IMR-90 (cell line): Measurements from ENCODE around the gene C2orf80. TPM values are rescaled to one million over a fixed set of nuclear protein-coding genes. Genes with fewer than 3 reads are reported as not detected.

ENCODE experiments used
- ATAC-seq: fragments of 200-7000 bp; cut with Tn5 transposase; 2 replicates; pipeline ENCODE4 v1.9.1; 2020; ENCODE audit warnings: low read depth, mild to moderate bottlenecking, moderate library complexity
- BruUV-seq: library from RNA; stranded (reverse); fragments of 400-500 nt; replicated peaks from 2 replicates; lab custom pipeline; 2021; lab: Mats Ljungman, UMichigan
- CTCF ChIA-PET: fragments of 300-600 bp; formaldehyde crosslinking; extraction: SDS; loops from one replicate; lab custom pipeline; 2021; ENCODE audit warnings: antibody characterized with exemption; lab: Yijun Ruan, JAX
- POLR2A ChIA-PET: fragments of 300-600 bp; sonication (Branson Sonifier 250); formaldehyde crosslinking; loops from one replicate; lab custom pipeline; 2022; ENCODE audit warnings: antibody characterized with exemption; ENCODE audit not compliant: unreplicated experiment; lab: Charles Lee
- DNase-seq: peaks from one replicate; pipeline ENCODE4 v3.0.0; 2013
- H2AFZ ChIP-seq: replicated peaks from 2 replicates; pipeline ENCODE3; 2013; ENCODE audit warnings: low read length, mild to moderate bottlenecking; ENCODE audit not compliant: poor library complexity
- H2AK5ac ChIP-seq: 2 replicates; pipeline ENCODE4 v1.6.1; 2013; ENCODE audit warnings: low read depth, low read length, inconsistent platforms
- H2AK9ac ChIP-seq: replicated peaks from 2 replicates; pipeline ENCODE3; 2013; ENCODE audit warnings: mild to moderate bottlenecking, low read depth, low read length, moderate library complexity; ENCODE audit not compliant: poor library complexity
- H2BK120ac ChIP-seq: 2 replicates; pipeline ENCODE4 v1.6.1; 2013; ENCODE audit warnings: low read depth, low read length, inconsistent platforms
- H2BK15ac ChIP-seq: 3 replicates; pipeline ENCODE4 v1.6.1; 2013; ENCODE audit warnings: low read depth, low read length, inconsistent platforms
- H2BK20ac ChIP-seq: 2 replicates; pipeline ENCODE4 v1.6.1; 2013; ENCODE audit warnings: low read depth, mild to moderate bottlenecking, inconsistent platforms, low read length, moderate library complexity
- H2BK5ac ChIP-seq: 2 replicates; pipeline ENCODE4 v1.6.1; 2013; ENCODE audit warnings: mild to moderate bottlenecking, low read depth, low read length, inconsistent platforms; ENCODE audit not compliant: poor library complexity, severe bottlenecking
- H3K14ac ChIP-seq: replicated peaks from 2 replicates; pipeline ENCODE4 v1.6.1; 2013; ENCODE audit warnings: low read depth, low read length, inconsistent platforms
- H3K18ac ChIP-seq: 2 replicates; pipeline ENCODE4 v1.6.1; 2013; ENCODE audit warnings: low read depth, low read length, control low read depth
- H3K23ac ChIP-seq: 2 replicates; pipeline ENCODE4 v1.6.1; 2013; ENCODE audit warnings: low read depth, low read length, inconsistent platforms
- H3K27ac ChIP-seq: 2 replicates; pipeline ENCODE4 v1.5.1; 2013; ENCODE audit warnings: mild to moderate bottlenecking, control low read depth, low read length; ENCODE audit not compliant: insufficient read depth
- H3K27me3 ChIP-seq: 2 replicates; pipeline ENCODE4 v1.6.1; 2013; ENCODE audit warnings: low read length; ENCODE audit not compliant: control insufficient read depth, insufficient read depth
- H3K36me3 ChIP-seq: 2 replicates; pipeline ENCODE4 v1.6.1; 2013; ENCODE audit warnings: low read length, mixed read lengths; ENCODE audit not compliant: control insufficient read depth, insufficient read depth
- H3K4ac ChIP-seq: 2 replicates; pipeline ENCODE4 v1.6.1; 2013; ENCODE audit warnings: low read depth, low read length, inconsistent platforms
- H3K4me1 ChIP-seq: 2 replicates; pipeline ENCODE4 v1.6.1; 2013; ENCODE audit warnings: low read length, mixed read lengths; ENCODE audit not compliant: control insufficient read depth, insufficient read depth
- H3K4me2 ChIP-seq: 2 replicates; pipeline ENCODE4 v1.6.1; 2013; ENCODE audit warnings: low read depth, mild to moderate bottlenecking, control low read depth, low read length, moderate library complexity
- H3K4me3 ChIP-seq: 2 replicates; pipeline ENCODE4 v1.5.1; 2013; ENCODE audit warnings: low read depth, mild to moderate bottlenecking, control low read depth, low read length, moderate library complexity; ENCODE audit not compliant: insufficient read depth
- H3K56ac ChIP-seq: 2 replicates; pipeline ENCODE4 v1.6.1; 2013; ENCODE audit warnings: low read length, inconsistent platforms; ENCODE audit not compliant: insufficient read depth; ENCODE audit errors: extremely low read depth
- H3K79me1 ChIP-seq, 2 experiments: 2 replicates each; pipeline ENCODE4 v1.6.1; 2013; ENCODE audit warnings: low read length in 2 of 2, inconsistent platforms in 1 of 2, low read depth in 1 of 2
- H3K9ac ChIP-seq: 2 replicates; pipeline ENCODE4 v1.6.1; 2013; ENCODE audit warnings: low read depth, low read length, control low read depth
- H3K9me1 ChIP-seq: 2 replicates; pipeline ENCODE4 v1.6.1; 2013; ENCODE audit warnings: low read length, inconsistent platforms; ENCODE audit not compliant: insufficient read depth
- H3K9me3 ChIP-seq: 2 replicates; pipeline ENCODE4 v1.6.1; 2013; ENCODE audit warnings: low read length; ENCODE audit not compliant: control insufficient read depth, insufficient read depth
- H4K20me1 ChIP-seq: 2 replicates; pipeline ENCODE4 v1.6.1; 2013; ENCODE audit warnings: low read length, inconsistent platforms; ENCODE audit not compliant: insufficient read depth
- H4K5ac ChIP-seq: 2 replicates; pipeline ENCODE4 v1.6.1; 2013; ENCODE audit warnings: mild to moderate bottlenecking, low read depth, low read length, control low read depth
- H4K8ac ChIP-seq, 2 experiments: 2 replicates each; pipeline ENCODE4 v1.6.1; 2013; ENCODE audit warnings: low read depth in 2 of 2, low read length in 2 of 2, control low read depth in 1 of 2, inconsistent platforms in 1 of 2
- H4K91ac ChIP-seq: 2 replicates; pipeline ENCODE4 v1.6.1; 2013; ENCODE audit warnings: low read depth, low read length, inconsistent platforms; ENCODE audit not compliant: insufficient read depth
- BHLHE40 ChIP-seq: fragments of 150-350 bp; IDR thresholded peaks from 2 replicates; pipeline ENCODE4 v1.6.1; 2016; ENCODE audit warnings: mild to moderate bottlenecking, low read depth, low read length
- CEBPB ChIP-seq: IDR thresholded peaks from 2 replicates; pipeline ENCODE4 v1.6.1; 2012; ENCODE audit warnings: low read depth, low read length, improper control_type of control experiment
- CHD1 ChIP-seq: IDR thresholded peaks from 2 replicates; pipeline ENCODE4 v1.6.1; 2012; ENCODE audit warnings: low read depth, low read length, improper control_type of control experiment
- CTCF ChIP-seq: conservative IDR thresholded peaks from 2 replicates; pipeline ENCODE4 v1.5.1; 2012; ENCODE audit warnings: mild to moderate bottlenecking, low read depth, low read length, improper control_type of control experiment
- ELK1 ChIP-seq: fragments of 150-350 bp; IDR thresholded peaks from 2 replicates; pipeline ENCODE4 v1.6.1; 2016; ENCODE audit warnings: low read depth, mild to moderate bottlenecking, low read length, moderate library complexity, borderline replicate concordance
- FOS ChIP-seq: fragments of 150-350 bp; IDR thresholded peaks from 2 replicates; pipeline ENCODE4 v1.6.1; 2016; ENCODE audit warnings: low read depth, low read length
- MAFK ChIP-seq: IDR thresholded peaks from 2 replicates; pipeline ENCODE4 v1.6.1; 2012; ENCODE audit warnings: low read depth, low read length, improper control_type of control experiment
- MAZ ChIP-seq: IDR thresholded peaks from 2 replicates; pipeline ENCODE4 v1.6.1; 2012; ENCODE audit warnings: low read depth, mild to moderate bottlenecking, low read length, improper control_type of control experiment, moderate library complexity, borderline replicate concordance
- RAD21 ChIP-seq: IDR thresholded peaks from 2 replicates; pipeline ENCODE4 v1.6.1; 2012; ENCODE audit warnings: low read length, improper control_type of control experiment
- RCOR1 ChIP-seq: IDR thresholded peaks from 2 replicates; pipeline ENCODE4 v1.6.1; 2012; ENCODE audit warnings: mild to moderate bottlenecking, low read length, improper control_type of control experiment; ENCODE audit not compliant: insufficient replicate concordance
- RFX5 ChIP-seq: IDR thresholded peaks from 2 replicates; pipeline ENCODE4 v1.8.0; 2012; ENCODE audit warnings: low read depth, mild to moderate bottlenecking, low read length, moderate library complexity
- SMC3 ChIP-seq: fragments of 150-350 bp; IDR thresholded peaks from 2 replicates; pipeline ENCODE4 v1.6.1; 2016; ENCODE audit warnings: low read depth, mild to moderate bottlenecking, antibody characterized with exemption, low read length, moderate library complexity
- USF2 ChIP-seq: fragments of 150-350 bp; IDR thresholded peaks from 2 replicates; pipeline ENCODE4 v1.6.1; 2017; ENCODE audit warnings: mild to moderate bottlenecking, antibody characterized with exemption, low read length, low read depth
- WGBS, 2 experiments: methylation state at CpG; one replicate each; pipeline versions ENCODE4 v1.1.5 to v1.1.7; 2013; ENCODE audit warnings: missing lambda C conversion rate in 2 of 2; ENCODE audit not compliant: insufficient read length in 1 of 2; ENCODE audit errors: extremely low coverage in 2 of 2; 5-methylcytosine and 5-hydroxymethylcytosine counted together
- dilution Hi-C: fragments of 300-500 bp; cut with HindIII; formaldehyde crosslinking; loops from one replicate; pipeline ENCODE4 v1.14.3; 2018; ENCODE audit warnings: low sequenced_read_pairs; ENCODE audit not compliant: unreplicated experiment
- in situ Hi-C: fragments of 300-500 bp; cut with MboI; formaldehyde crosslinking; loops from 3 replicates; pipeline ENCODE4 v1.14.3; 2019; ENCODE audit warnings: low sequenced_read_pairs, inconsistent platforms, mixed read lengths
- intact Hi-C: fragments of 100-400 bp; cut with micrococcal nuclease; formaldehyde crosslinking; loops from 2 replicates; pipeline ENCODE4 v1.10.0; 2022
- polyA plus RNA-seq, 3 experiments: library from polyadenylated mRNA; depleted of rRNA; stranded (reverse); fragments of >200 nt; gene quantifications; 2 replicates each; pipeline ENCODE4 v1.2.3, GENCODE V29; 2012; ENCODE audit warnings: low replicate concordance in 1 of 3
- total RNA-seq: library from RNA; depleted of rRNA; stranded (reverse); fragments of >200 nt; gene quantifications from 2 replicates; pipeline ENCODE4 v1.2.3, GENCODE V29; 2012

Gene C2orf80
- total and polyA plus RNA-seq, 2 of the 4 experiments (the other 2 are of a cell fraction): not detected

- Histone ChIP-seq H2AK5ac (no peak within 1 kb of the TSS), H3K27me3 (0 out of 2 replicates have a peak, but pooled peaks cover 3% of the 10 kb centered on the region), H3K9ac (no peak within 1 kb of the TSS), H3K4me3 (no peak within 1 kb of the TSS), H3K9me3 (no peaks in the 10 kb centered on the region), H3K14ac (no peak within 1 kb of the TSS), H4K20me1 (no peaks in the 10 kb centered on the region), H3K23ac (no peak within 1 kb of the TSS), H3K56ac (no peak within 1 kb of the TSS), H2BK5ac (no peak within 1 kb of the TSS), H4K8ac (no peak within 1 kb of the TSS), H4K91ac (no peak within 1 kb of the TSS), H3K79me1 (no peaks in the 10 kb centered on the region), H3K18ac (no peak within 1 kb of the TSS), H3K4ac (no peak within 1 kb of the TSS), H2BK20ac (no peak within 1 kb of the TSS), H2AK9ac (no peak within 1 kb of the TSS), H2BK15ac (no peak within 1 kb of the TSS), H3K4me2 (no peak within 1 kb of the TSS), H2BK120ac (no peak within 1 kb of the TSS), H3K27ac (no peak within 1 kb of the TSS), H4K5ac (no peak within 1 kb of the TSS), H3K4me1 (no peaks in the 10 kb centered on the region), H3K36me3 (no peaks in the 10 kb centered on the region), H2AFZ (no peak within 1 kb of the TSS), H3K9me1 (no peaks in the 10 kb centered on the region)
- in situ Hi-C loops (no loop called here), dilution Hi-C loops (no loop called here), intact Hi-C loops (no loop called here)
- no peak for ATAC-seq
- CTCF ChIA-PET: no interaction called here
- DNase-seq: no peak
- TF ChIP-seq RAD21: no peak
- no peak for TF ChIP-seq CTCF
- TF ChIP-seq CHD1: no peak
- TF ChIP-seq BHLHE40: no peak
- TF ChIP-seq MAFK: no peak
- TF ChIP-seq SMC3: no peak
- TF ChIP-seq FOS: no peak
- no peak for TF ChIP-seq ELK1
- TF ChIP-seq USF2: no peak
- TF ChIP-seq CEBPB: no peak
- TF ChIP-seq RCOR1: no peak
- no peak for TF ChIP-seq MAZ
- TF ChIP-seq RFX5: no peak
- 80% methylated on average over 1 of the region's 2 CpGs; no CpG with 5 or more reads in 1 of the 2 experiments for WGBS, 2 experiments
- POLR2A ChIA-PET: no interaction called here
- BruUV-seq: no TSS peak
Observed at GRCh38 chr2:208163489-208163888, 26.3 kb downstream of the C2orf80 start, which contains the start of gene CRYGA. Gene CRYGA, minus strand, starts transcription at chr2:208163589. Its CDS starts 33 bp downstream, at chr2:208163556.
